ENCODE measurements around the gene ROBO2. TPM values are rescaled to one million over a fixed set of nuclear protein-coding genes. Genes with fewer than 3 reads are reported as not detected.

Gene ROBO2
- total RNA-seq, 3 donors from 2014 or later, result not detected

DNA sequence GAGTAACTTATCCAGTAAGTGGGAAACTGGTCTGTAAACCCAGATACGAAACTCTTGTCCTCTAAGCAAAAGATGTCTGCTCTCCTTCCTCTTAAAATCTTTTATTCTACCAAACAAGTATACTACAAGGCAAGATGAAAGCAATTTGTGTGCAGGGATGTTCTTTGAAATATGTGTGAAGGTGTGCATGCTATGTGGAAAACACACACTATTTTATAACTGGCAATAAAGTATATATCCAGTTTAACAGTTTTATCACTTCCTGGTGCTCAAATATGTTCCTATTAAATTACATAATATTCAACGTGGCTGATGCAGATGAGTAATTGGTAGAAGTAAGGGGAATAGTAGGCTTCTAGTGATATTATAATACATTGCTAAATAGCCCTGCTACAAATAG, 566.5 kb downstream of the ROBO2 start:
- peaks cover 7% of the 10 kb centered on the region for H3K9me3 Mint-ChIP-seq
- no peak for DNase-seq
- H3K36me3 Mint-ChIP-seq (ENCODE audit: insufficient read depth), result no peaks in the 10 kb centered on the region
- no peaks in the 10 kb centered on the region for H3K4me1 Mint-ChIP-seq (ENCODE audit: low read depth)
- no peak overlapping the region for H3K4me3 Mint-ChIP-seq
- H3K27me3 Mint-ChIP-seq (ENCODE audit: low read depth), result no peaks in the 10 kb centered on the region
- no peak for ATAC-seq

GRCh38 chr3:77618686-77619085, 578.8 kb downstream of the ROBO2 start:
- Mint-ChIP-seq H3K9me3 (peaks cover 16% of the 10 kb centered on the region), H3K27me3 (ENCODE audit: low read depth) (no peaks in the 10 kb centered on the region), H3K4me3 (no peak overlapping the region), H3K36me3 (ENCODE audit: insufficient read depth) (no peaks in the 10 kb centered on the region), H3K4me1 (ENCODE audit: low read depth) (no peaks in the 10 kb centered on the region)
- no peak for DNase-seq
- no peak for ATAC-seq

- H3K4me3 Mint-ChIP-seq, result no peak overlapping the region
- no peaks in the 10 kb centered on the region for H3K4me1 Mint-ChIP-seq (ENCODE audit: low read depth)
- H3K27me3 Mint-ChIP-seq (ENCODE audit: low read depth), result no peaks in the 10 kb centered on the region
- peaks cover 13% of the 10 kb centered on the region for H3K9me3 Mint-ChIP-seq
- no peaks in the 10 kb centered on the region for H3K36me3 Mint-ChIP-seq (ENCODE audit: insufficient read depth)
- no peak for ATAC-seq
- DNase-seq, result no peak
Measured at GRCh38 chr3:77620009-77620408, 580.1 kb downstream of the ROBO2 start.

DNA sequence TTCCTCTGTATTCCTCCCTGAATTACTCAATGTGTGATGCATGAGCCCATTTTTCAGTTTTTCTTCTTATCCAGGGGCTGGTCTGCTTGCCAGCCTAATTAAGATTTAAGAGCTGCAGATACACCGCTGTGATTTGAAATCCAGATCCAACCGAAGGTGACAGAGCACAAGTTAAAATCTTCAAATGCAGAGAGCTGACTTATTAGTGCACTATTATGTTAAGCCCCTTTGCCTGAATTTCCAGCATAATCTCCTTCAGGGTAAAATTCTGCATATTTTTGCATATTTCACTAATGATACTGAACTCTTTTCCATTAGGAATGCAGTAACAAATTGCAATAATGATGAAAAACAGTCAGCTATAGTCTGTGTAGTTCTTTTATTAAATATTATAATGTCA, 583.6 kb downstream of the ROBO2 start:
- DNase-seq (no peak), ATAC-seq (no peak)
- H3K36me3 Mint-ChIP-seq (ENCODE audit: insufficient read depth), result no peaks in the 10 kb centered on the region
- H3K27me3 Mint-ChIP-seq (ENCODE audit: low read depth), result no peaks in the 10 kb centered on the region
- no peaks in the 10 kb centered on the region for H3K4me1 Mint-ChIP-seq (ENCODE audit: low read depth)
- H3K4me3 Mint-ChIP-seq, result no peak overlapping the region
- peaks cover 6% of the 10 kb centered on the region for H3K9me3 Mint-ChIP-seq

DNA sequence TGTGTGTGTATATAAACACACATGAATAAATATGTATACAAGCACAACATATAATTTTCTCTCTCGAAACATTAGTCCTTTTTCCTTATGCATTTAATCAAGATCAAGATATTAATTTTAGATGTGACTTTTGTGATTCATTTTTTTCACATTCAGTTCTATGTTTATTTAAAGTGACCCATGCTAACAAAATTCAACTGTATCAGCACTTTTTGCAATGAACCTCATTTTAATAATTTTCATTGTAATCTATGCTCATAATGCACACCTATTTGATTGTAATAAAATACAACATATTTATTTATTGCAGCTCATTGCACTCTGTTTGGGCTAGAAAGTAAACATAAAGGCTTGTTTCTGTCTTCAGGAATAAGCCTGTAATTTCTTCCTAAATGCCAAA, 586.3 kb downstream of the ROBO2 start:
- Mint-ChIP-seq H3K27me3 (ENCODE audit: low read depth) (no peaks in the 10 kb centered on the region), H3K4me1 (ENCODE audit: low read depth) (no peaks in the 10 kb centered on the region), H3K36me3 (ENCODE audit: insufficient read depth) (no peaks in the 10 kb centered on the region), H3K4me3 (no peak overlapping the region), H3K9me3 (peaks cover 6% of the 10 kb centered on the region)
- ATAC-seq, result no peak
- no peak for DNase-seq

GRCh38 chr3:77648214-77648613, 608.3 kb downstream of the ROBO2 start:
- ATAC-seq (no peak), DNase-seq (no peak)
- Mint-ChIP-seq H3K27me3 (ENCODE audit: low read depth) (no peaks in the 10 kb centered on the region), H3K9me3 (peaks cover 8% of the 10 kb centered on the region), H3K36me3 (ENCODE audit: insufficient read depth) (no peaks in the 10 kb centered on the region), H3K4me3 (no peak overlapping the region), H3K4me1 (ENCODE audit: low read depth) (no peaks in the 10 kb centered on the region)

DNA sequence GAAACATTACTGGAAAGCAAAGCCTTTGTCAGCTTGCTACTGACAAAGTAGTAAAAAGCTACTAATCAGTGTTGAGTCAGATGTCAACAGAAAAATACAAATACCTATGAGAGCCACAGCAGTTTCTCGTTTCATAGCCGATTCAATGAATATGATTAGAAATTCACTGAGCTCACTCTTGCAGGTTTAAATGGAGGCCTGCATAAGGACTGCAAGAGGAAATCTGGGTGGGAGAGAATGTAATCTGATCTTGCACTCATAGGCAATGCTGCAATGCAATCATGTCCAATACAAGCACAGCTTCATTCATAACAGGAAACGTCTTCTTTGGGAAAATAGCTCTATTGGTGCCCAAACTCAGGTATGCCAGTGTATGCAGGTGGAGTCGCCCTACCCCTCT, 608.8 kb downstream of the ROBO2 start:
- no peak for DNase-seq
- H3K36me3 Mint-ChIP-seq (ENCODE audit: insufficient read depth), result no peaks in the 10 kb centered on the region

DNA sequence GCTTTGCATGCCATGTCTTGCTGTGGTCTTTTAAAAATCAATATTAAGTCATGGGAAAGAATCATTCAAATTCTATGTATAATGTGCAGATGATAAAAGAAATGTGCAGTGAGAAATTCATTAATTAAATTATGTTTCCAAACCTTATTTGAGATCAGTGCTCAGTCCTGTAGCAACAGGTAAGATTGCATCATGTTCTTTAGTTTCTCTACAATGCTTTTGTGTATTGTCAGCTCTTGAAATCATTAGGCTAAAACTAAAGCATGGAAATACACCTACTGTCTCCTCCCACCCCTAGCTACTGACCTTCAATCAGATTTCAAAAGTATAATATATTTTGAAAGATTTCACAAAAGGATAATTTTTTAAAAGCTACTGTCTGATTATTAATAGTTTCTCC, 612.7 kb downstream of the ROBO2 start:
- DNase-seq (no peak), ATAC-seq (no peak)
- H3K4me3 Mint-ChIP-seq, result no peak overlapping the region

More for the DNA sequence above, 608.8 kb downstream of the ROBO2 start:
- Mint-ChIP-seq H3K27me3 (ENCODE audit: low read depth) (no peaks in the 10 kb centered on the region), H3K9me3 (peaks cover 8% of the 10 kb centered on the region), H3K4me3 (no peak overlapping the region), H3K4me1 (ENCODE audit: low read depth) (no peaks in the 10 kb centered on the region)
- no peak for ATAC-seq

DNA sequence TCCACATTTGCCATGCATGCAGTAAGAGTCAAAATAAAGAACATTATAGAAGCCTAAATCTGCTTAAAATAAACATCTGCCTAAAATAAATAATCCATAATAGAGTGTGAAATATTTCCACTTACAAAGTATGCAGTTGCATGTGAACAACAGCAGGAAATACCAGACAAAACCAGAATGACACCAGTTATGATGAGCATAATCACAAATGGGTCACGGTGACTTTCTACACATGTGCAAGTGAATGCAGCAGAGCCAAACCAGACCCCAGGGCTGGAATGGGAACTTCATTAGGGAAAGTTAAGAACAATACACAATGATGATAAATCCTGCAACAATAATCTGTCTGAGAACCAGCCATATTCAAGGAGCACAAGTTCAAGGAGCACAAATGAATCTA, 615.5 kb downstream of the ROBO2 start:
- Mint-ChIP-seq H3K36me3 (ENCODE audit: insufficient read depth) (no peaks in the 10 kb centered on the region), H3K27me3 (ENCODE audit: low read depth) (no peaks in the 10 kb centered on the region), H3K4me1 (ENCODE audit: low read depth) (no peaks in the 10 kb centered on the region), H3K9me3 (peaks cover 26% of the 10 kb centered on the region), H3K4me3 (no peak overlapping the region)
- DNase-seq (no peak), ATAC-seq (no peak)

More for the DNA sequence above, 612.7 kb downstream of the ROBO2 start:
- peaks cover 13% of the 10 kb centered on the region for H3K9me3 Mint-ChIP-seq
- H3K4me1 Mint-ChIP-seq (ENCODE audit: low read depth), result no peaks in the 10 kb centered on the region
- no peaks in the 10 kb centered on the region for H3K36me3 Mint-ChIP-seq (ENCODE audit: insufficient read depth)
- H3K27me3 Mint-ChIP-seq (ENCODE audit: low read depth), result no peaks in the 10 kb centered on the region

GRCh38 chr3:77660718-77661117, 620.8 kb downstream of the ROBO2 start:
- no peaks in the 10 kb centered on the region for H3K4me1 Mint-ChIP-seq (ENCODE audit: low read depth)
- DNase-seq (no peak), ATAC-seq (no peak)
- no peaks in the 10 kb centered on the region for H3K27me3 Mint-ChIP-seq (ENCODE audit: low read depth)
- peaks cover 25% of the 10 kb centered on the region for H3K9me3 Mint-ChIP-seq
- H3K4me3 Mint-ChIP-seq, result no peak overlapping the region
- no peaks in the 10 kb centered on the region for H3K36me3 Mint-ChIP-seq (ENCODE audit: insufficient read depth)

DNA sequence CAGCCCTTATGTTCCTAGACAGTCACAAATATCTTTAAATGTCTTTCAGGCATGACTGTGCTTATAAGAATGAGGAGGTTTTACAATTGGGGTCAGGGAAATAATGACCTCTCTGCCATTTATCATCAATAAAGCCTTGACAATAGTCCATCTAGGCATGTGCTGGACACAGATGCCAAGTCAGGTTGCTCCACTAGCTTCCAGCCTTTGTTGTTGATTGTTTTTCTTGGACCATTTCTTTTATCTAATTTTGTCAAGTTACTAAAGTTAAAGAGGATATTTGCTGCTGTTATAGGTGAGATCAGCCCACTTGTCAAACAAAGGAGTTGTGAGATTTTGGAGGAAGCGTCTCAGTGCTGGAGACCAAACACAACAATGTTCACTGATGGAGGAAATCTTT, 628.0 kb downstream of the ROBO2 start:
- ATAC-seq (no peak), DNase-seq (no peak)
- H3K27me3 Mint-ChIP-seq (ENCODE audit: low read depth), result no peaks in the 10 kb centered on the region
- H3K36me3 Mint-ChIP-seq (ENCODE audit: insufficient read depth), result no peaks in the 10 kb centered on the region
- no peak overlapping the region for H3K4me3 Mint-ChIP-seq
- H3K4me1 Mint-ChIP-seq (ENCODE audit: low read depth), result no peaks in the 10 kb centered on the region
- H3K9me3 Mint-ChIP-seq, result peaks cover 11% of the 10 kb centered on the region

GRCh38 chr3:77668376-77668775, 628.5 kb downstream of the ROBO2 start:
- ATAC-seq, result no peak
- Mint-ChIP-seq H3K36me3 (ENCODE audit: insufficient read depth) (no peaks in the 10 kb centered on the region), H3K4me1 (ENCODE audit: low read depth) (no peaks in the 10 kb centered on the region), H3K27me3 (ENCODE audit: low read depth) (no peaks in the 10 kb centered on the region), H3K4me3 (no peak overlapping the region), H3K9me3 (peaks cover 9% of the 10 kb centered on the region)
- no peak for DNase-seq

DNA sequence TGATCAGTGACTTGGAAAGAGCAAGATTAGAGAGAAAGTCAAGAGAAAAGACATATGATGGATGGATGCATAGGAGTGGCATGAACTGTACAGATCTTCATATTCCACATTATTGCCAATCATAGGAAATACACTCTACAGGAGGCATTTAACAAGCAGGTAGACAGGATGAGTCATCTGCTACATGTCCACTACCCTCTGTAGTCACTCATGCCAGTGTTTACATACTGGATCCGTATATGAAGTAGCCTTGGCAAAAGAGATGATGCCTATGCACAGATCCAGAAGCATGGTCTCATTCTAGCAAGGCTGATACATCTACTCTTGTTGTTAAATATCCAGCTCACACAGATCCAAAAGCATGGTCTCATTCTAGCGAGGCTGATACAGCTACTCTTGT, 632.1 kb downstream of the ROBO2 start:
- no peaks in the 10 kb centered on the region for H3K36me3 Mint-ChIP-seq (ENCODE audit: insufficient read depth)
- H3K4me3 Mint-ChIP-seq, result no peak overlapping the region
- no peak for DNase-seq
- no peaks in the 10 kb centered on the region for H3K27me3 Mint-ChIP-seq (ENCODE audit: low read depth)
- ATAC-seq, result no peak
- peaks cover 17% of the 10 kb centered on the region for H3K9me3 Mint-ChIP-seq
- H3K4me1 Mint-ChIP-seq (ENCODE audit: low read depth), result no peaks in the 10 kb centered on the region

DNA sequence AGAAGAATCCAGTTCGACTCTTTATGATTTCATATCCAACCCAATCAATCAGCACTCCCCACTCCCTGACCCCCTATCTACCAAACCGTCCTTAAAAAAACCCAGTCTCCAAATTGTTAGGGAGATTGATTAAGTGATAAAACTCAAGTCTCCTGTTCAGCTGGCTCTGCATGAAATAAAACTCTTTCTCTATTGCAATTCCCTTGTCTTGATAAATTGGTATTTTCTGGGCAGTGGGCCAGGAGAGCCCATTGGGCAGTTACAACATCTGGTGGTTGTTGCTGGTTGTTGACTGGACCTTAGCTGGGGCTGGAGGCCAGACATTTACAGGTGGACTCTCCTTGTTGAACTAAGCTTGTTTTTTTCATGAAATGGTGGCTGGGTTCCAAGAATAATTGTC, 642.3 kb downstream of the ROBO2 start:
- ATAC-seq (no peak), DNase-seq (no peak)
- Mint-ChIP-seq H3K36me3 (ENCODE audit: insufficient read depth) (no peaks in the 10 kb centered on the region), H3K27me3 (ENCODE audit: low read depth) (no peaks in the 10 kb centered on the region), H3K9me3 (peaks cover 13% of the 10 kb centered on the region), H3K4me1 (ENCODE audit: low read depth) (no peaks in the 10 kb centered on the region), H3K4me3 (no peak overlapping the region)

GRCh38 chr3:77684115-77684514, 644.2 kb downstream of the ROBO2 start:
- no peak for DNase-seq
- H3K4me3 Mint-ChIP-seq, result no peak overlapping the region
- peaks cover 13% of the 10 kb centered on the region for H3K9me3 Mint-ChIP-seq
- no peaks in the 10 kb centered on the region for H3K4me1 Mint-ChIP-seq (ENCODE audit: low read depth)
- H3K36me3 Mint-ChIP-seq (ENCODE audit: insufficient read depth), result no peaks in the 10 kb centered on the region
- H3K27me3 Mint-ChIP-seq (ENCODE audit: low read depth), result no peaks in the 10 kb centered on the region
- ATAC-seq, result no peak

DNA sequence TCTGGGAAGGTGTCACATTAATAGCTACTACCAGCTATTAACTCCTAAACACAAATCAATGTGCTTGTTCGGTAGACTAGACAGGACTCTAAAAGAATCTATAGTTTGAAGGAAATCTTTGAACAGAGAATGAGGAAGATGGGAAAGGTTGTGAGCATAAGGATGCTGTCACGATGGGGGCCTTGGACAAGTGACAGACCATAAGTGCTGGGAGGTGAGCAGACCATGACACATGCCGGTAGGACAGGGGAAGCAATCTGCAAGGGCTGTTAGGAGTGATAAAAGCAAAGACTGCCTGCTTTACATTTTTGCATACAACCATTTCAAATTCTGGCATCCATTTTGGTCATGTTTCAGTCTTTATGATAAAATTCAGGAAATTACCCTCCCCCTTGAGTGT, 645.8 kb downstream of the ROBO2 start:
- no peak for DNase-seq
- Mint-ChIP-seq H3K4me3 (no peak overlapping the region), H3K36me3 (ENCODE audit: insufficient read depth) (no peaks in the 10 kb centered on the region), H3K4me1 (ENCODE audit: low read depth) (no peaks in the 10 kb centered on the region), H3K9me3 (peaks cover 22% of the 10 kb centered on the region), H3K27me3 (ENCODE audit: low read depth) (no peaks in the 10 kb centered on the region)
- ATAC-seq, result no peak

All from activated T-cell treated with anti-CD3 and anti-CD28 coated beads, Interleukin-2, amount 50 U/mL, for 4 hours (primary cell).